Measurements from ENCODE around the gene SPDL1. TPM values are rescaled to one million over a fixed set of nuclear protein-coding genes. Genes with fewer than 3 reads are reported as not detected.

The SPDL1 gene, protein sequence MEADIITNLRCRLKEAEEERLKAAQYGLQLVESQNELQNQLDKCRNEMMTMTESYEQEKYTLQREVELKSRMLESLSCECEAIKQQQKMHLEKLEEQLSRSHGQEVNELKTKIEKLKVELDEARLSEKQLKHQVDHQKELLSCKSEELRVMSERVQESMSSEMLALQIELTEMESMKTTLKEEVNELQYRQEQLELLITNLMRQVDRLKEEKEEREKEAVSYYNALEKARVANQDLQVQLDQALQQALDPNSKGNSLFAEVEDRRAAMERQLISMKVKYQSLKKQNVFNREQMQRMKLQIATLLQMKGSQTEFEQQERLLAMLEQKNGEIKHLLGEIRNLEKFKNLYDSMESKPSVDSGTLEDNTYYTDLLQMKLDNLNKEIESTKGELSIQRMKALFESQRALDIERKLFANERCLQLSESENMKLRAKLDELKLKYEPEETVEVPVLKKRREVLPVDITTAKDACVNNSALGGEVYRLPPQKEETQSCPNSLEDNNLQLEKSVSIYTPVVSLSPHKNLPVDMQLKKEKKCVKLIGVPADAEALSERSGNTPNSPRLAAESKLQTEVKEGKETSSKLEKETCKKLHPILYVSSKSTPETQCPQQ
- total RNA-seq (2022; extraction: Qiagen RNA extraction): 46.3 to 71.2 TPM (median 47.5 TPM) in 5 replicates

GRCh38 chr5:169583424-169584220 lies at the start of gene SPDL1:
Gene SPDL1, plus strand, starts transcription at chr5:169583773. Its CDS starts 4,644 bp downstream, at chr5:169588417.

GRCh38 chr5:169637085-169637548 lies 53.5 kb downstream of the SPDL1 start, which contains the start of gene DOCK2:
Gene DOCK2, plus strand, starts transcription at chr5:169637275. Its CDS starts 52 bp downstream, at chr5:169637327.

Other genes with a start within 250 kb of the SPDL1 start
- gene DOCK2, start 53.5 kb downstream of the SPDL1 start, total RNA-seq (2022; extraction: Qiagen RNA extraction): 1.5 to 3.1 TPM (median 2.6 TPM) in 5 replicates